DOHH2 (cell line): ENCODE measurements around the gene KCP.

Source experiments
- CTCF ChIP-seq: fragments of 200-600 bp; sonication (generic); IDR thresholded peaks from one replicate; pipeline ENCODE4 v1.5.1; 2014; ENCODE audit warnings: antibody characterized with exemption, mild to moderate bottlenecking, low read depth, low read length; ENCODE audit not compliant: poor library complexity, severe bottlenecking
- EZH2phosphoT487 ChIP-seq: fragments of 200-600 bp; sonication (generic); IDR thresholded peaks from 2 replicates; pipeline ENCODE4 v1.6.1; 2017; ENCODE audit warnings: borderline replicate concordance, mild to moderate bottlenecking, antibody characterized with exemption, low read length, moderate library complexity, mixed read lengths

GRCh38 chr7:128861957-128862570 lies 48.4 kb downstream of the KCP start:
- TF ChIP-seq CTCF (no peak), EZH2phosphoT487 (no peak)
